Anterior cingulate cortex (tissue), 58 donors: ENCODE measurements around the gene ENTPD2.
"Not testable (repeated sequence)": the region's sequence is repeated elsewhere in the genome, so short reads cannot be mapped to it uniquely, and the experiment has no call there.

Experiments used
- DNase-seq, 58 donors: peaks; one replicate each; lab custom pipeline; 2025; lab: John Stamatoyannopoulos, UW

The ENTPD2 gene

GRCh38 chr9:137066096-137066861, 12.4 kb upstream of the ENTPD2 start:
- DNase-seq, result no peak

GRCh38 chr9:137065336-137065967, 11.6 kb upstream of the ENTPD2 start:
- DNase-seq, result no peak

- no peak for DNase-seq
Observed at GRCh38 chr9:137064880-137065164, 11.0 kb upstream of the ENTPD2 start.

GRCh38 chr9:137064027-137064879, 10.4 kb upstream of the ENTPD2 start:
- DNase-seq, result peak in 43 of 58 donors; percentile 8 to 78 (median 41)

DNA sequence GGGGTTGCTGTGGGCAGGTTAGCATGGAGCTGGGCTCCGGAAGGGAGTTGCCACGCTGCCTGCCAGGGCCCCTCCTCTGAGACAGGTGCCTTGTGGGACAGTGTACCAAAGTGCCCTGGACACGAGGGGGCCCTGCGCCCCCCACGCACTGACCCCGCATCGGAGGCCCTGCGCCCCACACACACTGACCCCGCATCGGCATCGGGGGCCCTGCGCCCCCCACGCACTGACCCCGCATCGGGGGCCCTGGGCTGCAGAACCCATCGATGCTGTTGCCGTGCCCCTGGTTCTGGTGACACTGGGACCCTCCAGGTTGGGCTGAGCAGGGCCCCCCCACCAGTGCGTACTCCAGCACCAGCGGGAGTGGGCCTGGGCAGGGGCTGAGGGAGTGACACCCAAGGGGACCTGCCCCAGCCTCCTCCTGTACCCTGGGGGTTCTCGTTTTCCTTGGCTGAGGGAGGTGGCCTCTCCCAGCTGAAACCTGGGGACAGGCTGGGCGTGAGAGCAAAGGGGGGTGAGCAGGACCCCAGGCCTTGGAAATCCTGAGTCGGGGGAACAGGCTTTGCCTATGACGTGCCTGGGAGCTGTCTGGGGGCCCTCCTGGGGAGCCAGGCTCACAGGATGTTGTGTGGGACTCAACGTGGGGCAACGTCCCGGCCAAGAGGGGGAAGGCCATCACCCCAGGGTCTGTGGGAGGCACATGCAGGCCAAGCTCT, 9.6 kb upstream of the ENTPD2 start:
- DNase-seq, result no peak

- DNase-seq, result not testable (repeated sequence)
Observed at GRCh38 chr9:137062798-137063197, 8.9 kb upstream of the ENTPD2 start.

GRCh38 chr9:137062384-137062783, 8.5 kb upstream of the ENTPD2 start:
- DNase-seq, result no peak

DNA sequence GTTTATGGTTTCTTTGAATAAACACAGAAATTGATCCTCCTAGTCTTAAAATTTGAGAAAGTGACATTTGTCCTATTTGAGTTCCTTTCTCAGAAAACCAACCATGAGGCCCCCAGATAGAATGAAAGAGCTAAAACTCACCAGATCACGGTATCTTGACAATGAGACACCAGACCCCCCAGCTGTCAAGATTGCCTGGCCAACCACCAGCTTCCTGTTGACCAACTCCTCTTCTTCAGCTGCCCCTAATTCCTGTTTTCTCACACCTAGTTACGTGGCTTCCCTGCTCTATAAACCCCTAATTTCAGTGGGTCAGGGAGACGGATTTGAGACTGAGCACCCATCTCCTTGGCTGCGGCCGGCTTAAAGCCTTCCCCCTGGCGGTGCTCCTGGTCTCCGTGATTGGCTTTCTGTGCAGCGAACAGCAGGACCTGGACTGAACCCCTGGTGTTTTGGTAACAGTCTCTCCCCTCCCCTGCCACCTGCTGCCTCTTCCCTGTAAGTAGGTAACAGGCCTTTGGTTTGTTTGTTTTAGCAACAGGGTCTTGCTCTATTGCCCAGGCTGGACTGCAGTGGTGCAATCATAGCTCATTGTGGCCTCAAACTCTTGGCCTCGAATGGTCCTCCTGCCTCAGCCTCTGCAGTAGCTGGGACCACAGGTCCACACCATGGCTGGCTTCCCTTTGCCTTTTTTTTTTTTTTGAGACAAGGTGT, 4.8 kb upstream of the ENTPD2 start:
- no peak for DNase-seq

DNA sequence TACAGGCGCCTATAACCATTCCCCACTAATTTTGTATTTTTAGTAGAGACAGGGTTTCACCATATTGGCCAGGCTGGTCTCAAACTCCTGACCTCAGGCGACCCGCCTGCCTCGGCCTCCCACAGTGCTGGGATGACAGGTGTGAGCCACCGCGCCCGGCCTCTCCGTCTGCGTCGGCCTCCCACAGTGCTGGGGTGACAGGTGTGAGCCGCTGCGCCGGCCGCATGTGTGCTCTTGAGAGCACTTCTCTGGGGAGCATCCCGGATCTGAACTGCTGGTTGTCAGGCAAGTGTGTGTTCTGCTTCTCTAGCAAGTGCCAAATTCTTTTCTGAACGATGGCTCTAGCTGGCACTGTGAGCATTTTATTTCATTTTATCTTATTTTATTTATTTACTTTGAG, 3.7 kb upstream of the ENTPD2 start:
- no peak for DNase-seq

GRCh38 chr9:137056739-137057415, 3.0 kb upstream of the ENTPD2 start:
- no peak for DNase-seq

GRCh38 chr9:137055385-137056364, 1.8 kb upstream of the ENTPD2 start:
- peak; percentile 45 to 97 (median 91) for DNase-seq

- peak in 25 of 58 donors; percentile 57 to 92 (median 78) for DNase-seq
Observed at GRCh38 chr9:137054932-137055384, 1.1 kb upstream of the ENTPD2 start.

DNA sequence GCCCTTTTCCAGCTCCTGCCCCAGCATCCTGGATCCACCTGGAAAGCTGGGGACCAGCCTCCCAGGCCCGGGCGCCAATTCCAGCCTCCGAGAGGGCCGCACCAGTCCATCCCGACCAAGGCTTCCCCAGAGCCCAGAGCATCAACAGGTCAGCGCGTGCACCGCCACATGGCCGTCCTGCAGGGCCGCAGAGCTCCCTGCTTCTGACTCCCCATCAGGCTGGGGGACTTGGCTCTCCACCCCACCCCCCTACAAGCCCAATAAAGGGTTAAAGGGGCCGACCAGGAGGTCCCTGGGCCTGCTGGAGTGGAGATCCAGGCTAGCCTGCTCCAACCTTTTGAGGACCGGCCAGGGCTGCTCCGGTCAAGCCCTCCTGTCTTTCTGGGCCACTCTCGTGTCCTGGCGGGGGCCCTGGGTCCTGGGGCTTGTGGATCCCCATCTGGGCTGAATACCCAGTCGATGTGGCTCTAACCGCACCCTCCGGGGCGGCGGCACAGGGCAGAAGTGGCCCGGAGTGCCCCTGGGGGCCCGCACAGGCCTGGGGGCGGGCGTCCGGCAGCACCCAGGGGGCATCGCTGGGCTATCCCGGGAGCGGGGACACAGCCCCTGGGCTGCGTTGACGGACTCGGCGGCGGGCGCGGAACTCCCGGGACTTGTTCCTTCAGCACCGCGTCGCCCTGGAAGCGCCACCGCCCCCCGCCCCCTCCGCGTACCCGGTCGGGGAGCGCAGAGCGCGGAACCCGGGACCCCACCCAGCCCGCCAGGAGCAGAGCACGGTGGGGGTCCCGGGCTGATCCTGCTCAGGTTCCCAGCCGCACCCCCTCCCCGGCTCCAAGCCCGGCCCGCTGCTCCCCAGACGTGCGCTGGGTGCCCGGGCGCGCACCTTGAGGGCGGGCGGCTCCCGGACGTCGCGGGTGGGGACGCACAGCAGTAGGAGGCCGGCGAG, 590 bp downstream of the ENTPD2 start:
- no peak for DNase-seq

DNA sequence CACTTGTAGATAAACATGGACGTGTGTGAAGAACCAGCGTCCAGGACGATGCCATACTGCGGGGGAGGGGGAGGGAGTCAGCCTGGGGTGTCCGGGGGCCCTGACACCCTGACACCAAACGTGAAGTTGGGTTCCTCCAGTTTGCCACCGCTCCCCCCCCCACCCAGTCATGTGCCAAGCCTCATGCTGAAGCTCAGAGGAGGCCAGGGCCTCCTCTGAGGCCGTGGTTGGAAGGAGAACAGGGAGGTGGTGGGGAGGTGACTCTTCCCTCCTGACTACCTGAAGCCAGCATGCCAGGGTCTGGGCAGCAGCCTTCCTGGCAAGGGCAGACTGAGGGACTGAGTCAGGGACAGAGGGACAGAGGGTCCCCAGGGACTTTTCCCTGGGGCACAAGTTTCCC, 1.6 kb downstream of the ENTPD2 start:
- DNase-seq, result no peak

GRCh38 chr9:137051145-137051724, 2.6 kb downstream of the ENTPD2 start:
- DNase-seq, result no peak

GRCh38 chr9:137050570-137050969, 3.3 kb downstream of the ENTPD2 start:
- DNase-seq, result no peak
